Measurements from ENCODE around the gene ZC3H4.

Gene ZC3H4

DNA sequence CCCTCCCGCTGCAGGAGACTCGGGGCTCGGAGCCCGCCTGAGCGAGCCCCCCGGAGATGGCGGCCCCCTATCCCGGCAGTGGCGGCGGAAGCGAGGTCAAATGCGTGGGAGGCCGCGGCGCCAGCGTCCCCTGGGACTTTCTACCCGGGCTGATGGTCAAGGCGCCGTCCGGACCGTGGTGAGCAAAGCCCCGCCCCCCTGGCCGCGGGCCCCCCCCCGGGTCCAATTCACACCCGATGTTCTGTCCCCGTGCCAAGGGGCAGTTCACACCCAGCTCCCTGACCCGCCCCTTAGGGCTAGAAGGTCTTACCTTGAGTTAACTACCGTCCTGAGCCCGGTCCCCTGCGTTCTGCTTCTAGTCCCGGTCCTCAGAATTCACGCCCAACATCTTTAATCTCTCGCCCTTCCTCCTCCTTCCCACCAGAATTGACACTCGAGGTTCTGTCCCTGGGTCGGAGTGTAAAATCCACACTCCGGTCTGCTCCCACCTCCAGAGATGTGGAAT is 92.5 kb downstream of the ZC3H4 start:
- peak; percentile 16 for DNase-seq (ENCODE audit: low read depth)

DNA sequence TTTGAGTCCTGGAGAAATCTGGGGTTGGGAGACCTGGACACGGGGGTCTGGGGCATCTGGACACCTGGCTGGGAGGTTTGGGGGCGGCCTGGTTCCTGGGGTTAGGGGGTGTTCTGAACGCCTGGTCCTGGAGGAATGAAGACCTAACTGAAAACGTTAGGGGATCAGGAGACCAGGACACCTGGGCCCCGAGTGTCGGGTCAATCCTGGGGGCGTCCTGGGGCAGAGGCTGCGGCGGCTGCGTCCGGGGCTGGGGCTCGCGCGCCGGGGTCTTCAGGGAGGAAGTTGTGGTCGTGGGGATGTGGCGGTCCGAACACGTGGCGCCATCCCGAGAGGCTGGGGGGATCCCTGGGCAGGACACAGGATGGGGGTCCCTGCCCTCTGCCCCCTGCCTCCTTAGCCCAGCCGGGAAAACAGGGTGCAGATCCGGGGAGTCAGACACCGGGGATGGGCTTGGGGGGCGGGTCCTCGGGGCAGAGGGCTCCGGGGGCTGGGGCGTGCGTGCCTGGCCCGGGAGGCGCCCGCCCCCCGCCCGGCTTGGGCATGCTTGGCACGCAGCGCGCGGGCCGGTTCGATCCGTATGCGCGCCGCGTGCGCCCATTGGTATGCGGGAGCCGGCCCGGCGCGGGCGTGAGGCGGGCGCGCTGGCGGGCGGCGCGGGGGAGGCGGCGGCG is 93.3 kb downstream of the ZC3H4 start:
- peak; percentile 22 for DNase-seq (ENCODE audit: low read depth)

DNA sequence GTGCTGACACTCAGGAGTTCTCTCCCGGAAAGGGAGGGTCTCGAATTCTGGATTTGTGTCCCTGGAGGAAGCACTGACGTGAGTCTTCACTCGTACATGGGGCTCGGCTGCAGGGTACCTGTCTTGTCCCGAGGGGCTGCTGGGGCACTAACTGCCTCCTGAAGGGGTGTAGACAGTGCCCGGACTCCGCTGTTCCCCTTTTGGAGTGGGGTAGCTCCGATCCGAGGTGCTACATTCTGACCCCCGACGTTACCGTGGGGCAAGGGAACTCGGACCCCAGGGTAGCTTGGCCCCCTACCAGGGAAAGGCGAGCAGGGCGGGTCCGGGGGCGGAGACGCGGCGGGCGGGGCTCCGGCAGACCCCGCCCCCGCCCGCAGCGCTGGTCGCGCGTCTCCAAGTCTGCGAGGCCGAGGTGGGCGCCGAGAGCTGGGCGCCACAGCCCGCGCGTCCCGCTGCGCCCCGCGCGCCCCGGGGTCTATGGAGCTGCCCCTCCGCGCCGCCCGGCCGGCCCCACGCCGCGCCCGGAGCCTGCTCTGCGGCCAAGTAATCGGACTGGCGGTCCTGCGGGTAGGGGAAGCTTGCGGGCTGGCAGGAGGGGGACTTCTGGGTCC is 94.0 kb downstream of the ZC3H4 start, which contains the start of gene NPAS1:
TSS of gene NPAS1 (plus strand) at position 407 of the 611 bp plus-strand sequence. CDS start 1,211 bp downstream, outside the sequence.
- DNase-seq (ENCODE audit: low read depth) = peak; percentile 18

DNA sequence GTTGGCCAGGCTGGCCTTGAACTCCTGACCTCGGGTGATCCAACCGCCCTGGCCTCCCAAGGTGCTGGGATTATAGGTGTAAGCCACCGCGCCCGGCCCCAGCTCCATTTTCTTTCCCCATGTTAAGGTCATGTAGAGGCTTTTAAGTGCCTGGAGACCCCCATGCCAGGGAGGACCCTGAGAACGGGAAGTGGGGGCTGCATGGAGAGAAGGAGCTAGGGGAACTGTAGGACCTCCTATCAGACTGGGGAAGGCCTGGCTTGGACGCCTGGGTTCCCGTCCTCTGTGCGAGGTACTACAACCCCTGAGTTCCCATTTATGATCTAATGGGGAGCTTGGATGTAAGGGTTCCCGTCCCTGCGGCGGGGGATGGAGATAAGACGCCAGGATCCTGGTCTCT is 94.7 kb downstream of the ZC3H4 start:
- no peak for DNase-seq (ENCODE audit: low read depth)

All from EH (cell line).